ENCODE measurements around the gene RUNX1. TPM values are rescaled to one million over a fixed set of nuclear protein-coding genes. Genes with fewer than 3 reads are reported as not detected.

The RUNX1 gene
- total and polyA plus RNA-seq, 4 donors, result 23.3 to 100 (median 33.4) TPM

- no peak overlapping the region for H3K4me3 ChIP-seq
- TF ChIP-seq CTCF (IDR thresholded peaks at IDR 0.05; ENCODE audit: control extremely low read depth, extremely low read depth), result no peak
- whole genome bisulfite sequencing, 2 donors, result 63 to 71% methylated on average over 2 of the region's 2 CpGs
- H3K9ac ChIP-seq (ENCODE audit: insufficient read depth in 1 of 2, low read length in 2 of 2), result no peak overlapping the region
- H3K4me1 ChIP-seq (ENCODE audit: control insufficient read depth in 5 of 5, insufficient read depth in 5 of 5, low read length in 5 of 5), result peaks cover 0 to 8% (median 0%) of the 10 kb centered on the region in 5 donors
- peaks cover 0 to 3% (median 0%) of the 10 kb centered on the region in 3 donors for H3K27me3 ChIP-seq (ENCODE audit: control insufficient read depth in 3 of 3, insufficient read depth in 3 of 3, low read length in 2 of 3)
- H3K9me3 ChIP-seq (ENCODE audit: control insufficient read depth in 4 of 4, insufficient read depth in 3 of 4, low read length in 3 of 4), result no peaks in the 10 kb centered on the region
- no peak for ATAC-seq (ENCODE audit: insufficient read depth, low FRiP score)
- H3K36me3 ChIP-seq (ENCODE audit: control insufficient read depth in 4 of 4, insufficient read depth in 4 of 4, low read length in 4 of 4), result no peaks in the 10 kb centered on the region
- H3K27ac ChIP-seq (ENCODE audit: low read depth in 1 of 2, low read length in 1 of 2), result no peak overlapping the region
- no peak for DNase-seq
Observed at GRCh38 chr21:34941162-34941561, 107.9 kb downstream of the RUNX1 start.

- no peak overlapping the region for H3K27ac ChIP-seq (ENCODE audit: low read depth in 1 of 2, low read length in 1 of 2)
- no peaks in the 10 kb centered on the region for H3K36me3 ChIP-seq (ENCODE audit: control insufficient read depth in 4 of 4, insufficient read depth in 4 of 4, low read length in 4 of 4)
- H3K4me1 ChIP-seq (ENCODE audit: control insufficient read depth in 5 of 5, insufficient read depth in 5 of 5, low read length in 5 of 5), result peaks cover 0 to 9% (median 0%) of the 10 kb centered on the region in 5 donors
- H3K9me3 ChIP-seq (ENCODE audit: control insufficient read depth in 4 of 4, insufficient read depth in 3 of 4, low read length in 3 of 4), result no peaks in the 10 kb centered on the region
- no peak for TF ChIP-seq CTCF (IDR thresholded peaks at IDR 0.05; ENCODE audit: control extremely low read depth, extremely low read depth)
- no peak overlapping the region for H3K4me3 ChIP-seq
- no peak overlapping the region for H3K9ac ChIP-seq (ENCODE audit: insufficient read depth in 1 of 2, low read length in 2 of 2)
- 66 to 74% methylated on average over 6 of the region's 6 CpGs for WGBS, 2 donors
- peaks cover 0 to 3% (median 0%) of the 10 kb centered on the region in 3 donors for H3K27me3 ChIP-seq (ENCODE audit: control insufficient read depth in 3 of 3, insufficient read depth in 3 of 3, low read length in 2 of 3)
- DNase-seq (no peak), ATAC-seq (ENCODE audit: insufficient read depth, low FRiP score) (no peak)
Observed at GRCh38 chr21:34939673-34940331, 109.3 kb downstream of the RUNX1 start.

DNA sequence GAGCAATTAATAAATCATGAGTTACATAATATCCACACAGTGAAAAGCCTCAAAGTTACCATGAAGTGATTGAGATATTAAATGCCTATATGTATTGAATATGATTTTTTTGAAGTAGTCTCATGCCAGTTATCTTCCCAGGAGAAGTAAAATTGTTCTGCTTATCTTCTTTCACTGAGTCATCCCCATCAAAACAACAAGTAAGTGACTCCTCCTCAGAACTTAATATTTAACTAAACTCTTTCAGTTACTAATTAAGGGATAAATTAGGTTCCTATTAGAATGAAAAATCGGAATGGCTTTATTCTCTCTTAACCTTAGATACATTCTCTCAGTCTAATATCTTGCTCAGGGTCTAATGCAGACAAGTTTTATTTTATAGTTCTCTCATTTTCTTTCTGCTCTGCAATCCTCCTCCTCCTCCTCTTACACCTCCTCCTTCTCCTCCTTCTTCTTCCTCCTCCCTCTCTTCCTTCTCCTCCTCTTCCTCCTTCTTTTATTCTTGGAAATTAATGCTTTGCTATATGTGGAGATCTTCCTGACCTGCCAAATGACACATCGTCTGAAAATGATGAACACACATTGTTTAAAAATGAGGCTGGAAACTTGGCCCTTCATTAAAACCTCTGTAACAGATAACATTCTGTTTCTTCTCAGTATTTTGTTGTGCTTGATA, 110.9 kb downstream of the RUNX1 start:
- 69 to 76% methylated on average over 2 of the region's 2 CpGs for WGBS, 2 donors
- ATAC-seq (ENCODE audit: insufficient read depth, low FRiP score) (no peak), DNase-seq (no peak)
- no peak overlapping the region for H3K4me3 ChIP-seq
- no peak for TF ChIP-seq CTCF (IDR thresholded peaks at IDR 0.05; ENCODE audit: control extremely low read depth, extremely low read depth)
- H3K27ac ChIP-seq (ENCODE audit: low read depth in 1 of 2, low read length in 1 of 2), result no peak overlapping the region
- H3K9ac ChIP-seq (ENCODE audit: insufficient read depth in 1 of 2, low read length in 2 of 2), result no peak overlapping the region
- peaks cover 0 to 14% (median 0%) of the 10 kb centered on the region in 5 donors for H3K4me1 ChIP-seq (ENCODE audit: control insufficient read depth in 5 of 5, insufficient read depth in 5 of 5, low read length in 5 of 5)
- no peaks in the 10 kb centered on the region for H3K36me3 ChIP-seq (ENCODE audit: control insufficient read depth in 4 of 4, insufficient read depth in 4 of 4, low read length in 4 of 4)
- no peaks in the 10 kb centered on the region for H3K9me3 ChIP-seq (ENCODE audit: control insufficient read depth in 4 of 4, insufficient read depth in 3 of 4, low read length in 3 of 4)
- H3K27me3 ChIP-seq (ENCODE audit: control insufficient read depth in 3 of 3, insufficient read depth in 3 of 3, low read length in 2 of 3), result peaks cover 0 to 3% (median 0%) of the 10 kb centered on the region in 3 donors

All from lung (tissue), 12 donors.